Fibroblast of villous mesenchyme (primary cell): Measurements from ENCODE around the gene MMP19. TPM values are rescaled to one million over a fixed set of nuclear protein-coding genes. Genes with fewer than 3 reads are reported as not detected.

Source experiments
- DNase-seq: peaks from one replicate; pipeline ENCODE4 v3.0.0-alpha.2; 2010; ENCODE audit warnings: low read depth
- H3K4me3 ChIP-seq: 2 replicates; pipeline ENCODE4 v1.5.1; 2011; ENCODE audit warnings: low read depth, mild to moderate bottlenecking, low read length
- total RNA-seq: library from RNA; depleted of rRNA; stranded (reverse); fragments of >200 nt; gene quantifications from 2 replicates; pipeline ENCODE4 v1.2.3, GENCODE V29; 2012
- TF ChIP-seq, protein P1 (sequence below): IDR thresholded peaks from 2 replicates; pipeline ENCODE4 v1.5.1; 2012; ENCODE audit warnings: low read depth, mild to moderate bottlenecking, low read length; ENCODE audit not compliant: insufficient read depth

Gene MMP19
- total RNA-seq, 1 donor, result 9.1 TPM

DNA sequence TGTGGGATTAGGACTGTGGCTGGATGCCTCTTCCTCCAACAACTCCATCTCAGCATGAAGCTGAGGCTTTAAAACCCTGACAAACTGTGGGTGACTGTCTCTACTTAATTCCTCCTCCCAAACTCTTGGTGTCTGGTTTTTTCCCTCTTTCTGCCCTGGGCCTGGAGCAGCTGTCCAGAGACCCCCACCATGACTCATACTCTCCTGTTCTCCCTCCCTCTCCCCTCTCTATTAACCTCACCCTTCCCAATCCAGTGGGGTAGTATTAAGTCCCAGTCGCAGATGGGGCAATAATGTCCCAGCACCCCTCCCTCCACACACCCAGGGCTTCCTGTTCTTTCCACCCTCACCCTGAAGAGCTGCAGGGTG is 11.3 kb downstream of the MMP19 start:
- peak overlapping the region; percentile 94 for H3K4me3 ChIP-seq
- DNase-seq, result peak; percentile 30
- TF ChIP-seq, protein P1, sequence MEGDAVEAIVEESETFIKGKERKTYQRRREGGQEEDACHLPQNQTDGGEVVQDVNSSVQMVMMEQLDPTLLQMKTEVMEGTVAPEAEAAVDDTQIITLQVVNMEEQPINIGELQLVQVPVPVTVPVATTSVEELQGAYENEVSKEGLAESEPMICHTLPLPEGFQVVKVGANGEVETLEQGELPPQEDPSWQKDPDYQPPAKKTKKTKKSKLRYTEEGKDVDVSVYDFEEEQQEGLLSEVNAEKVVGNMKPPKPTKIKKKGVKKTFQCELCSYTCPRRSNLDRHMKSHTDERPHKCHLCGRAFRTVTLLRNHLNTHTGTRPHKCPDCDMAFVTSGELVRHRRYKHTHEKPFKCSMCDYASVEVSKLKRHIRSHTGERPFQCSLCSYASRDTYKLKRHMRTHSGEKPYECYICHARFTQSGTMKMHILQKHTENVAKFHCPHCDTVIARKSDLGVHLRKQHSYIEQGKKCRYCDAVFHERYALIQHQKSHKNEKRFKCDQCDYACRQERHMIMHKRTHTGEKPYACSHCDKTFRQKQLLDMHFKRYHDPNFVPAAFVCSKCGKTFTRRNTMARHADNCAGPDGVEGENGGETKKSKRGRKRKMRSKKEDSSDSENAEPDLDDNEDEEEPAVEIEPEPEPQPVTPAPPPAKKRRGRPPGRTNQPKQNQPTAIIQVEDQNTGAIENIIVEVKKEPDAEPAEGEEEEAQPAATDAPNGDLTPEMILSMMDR, result no peak

DNA sequence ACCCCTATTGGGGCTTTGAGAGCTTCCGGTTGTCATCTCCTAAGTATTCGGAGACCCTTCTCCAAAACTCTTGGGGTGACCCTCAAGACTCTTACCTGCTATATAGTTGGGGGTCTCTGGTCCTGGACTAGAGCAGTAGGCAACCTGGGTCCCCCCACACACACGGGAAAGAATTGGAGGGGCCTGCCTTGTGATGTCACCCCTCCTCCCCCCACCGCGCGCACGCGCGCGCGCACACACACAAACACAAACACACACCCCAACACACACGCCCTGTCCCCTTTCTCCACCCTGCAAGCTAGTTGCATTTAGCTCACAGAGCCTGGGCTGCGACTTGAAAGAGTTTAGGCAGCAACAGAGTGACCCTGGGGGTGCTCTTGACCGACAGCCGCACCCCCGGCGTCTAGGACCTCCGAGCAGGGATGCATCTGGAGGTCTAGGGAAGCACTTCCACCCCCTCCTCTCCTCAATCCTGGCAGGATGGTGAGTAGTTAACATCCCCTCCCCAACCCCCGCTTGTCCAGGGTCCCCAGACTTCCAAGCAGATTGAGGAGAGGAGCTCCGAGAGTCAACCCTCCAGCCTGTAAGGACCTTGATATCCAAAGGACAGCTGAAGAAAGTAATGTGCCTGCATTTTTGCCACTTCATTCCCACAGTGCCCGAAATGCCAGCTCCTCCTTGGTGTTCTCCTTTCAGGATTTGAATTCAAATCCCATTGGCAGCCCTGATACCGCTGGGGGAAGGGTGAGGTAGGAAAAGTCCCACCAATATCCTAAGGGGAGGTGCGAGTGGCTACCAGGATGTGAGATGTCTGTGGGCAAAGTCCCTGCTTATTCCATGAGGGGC is 11.9 kb downstream of the MMP19 start:
- peak overlapping the region; percentile 94 for H3K4me3 ChIP-seq
- TF ChIP-seq, protein P1, result no peak
- peak; percentile 69 for DNase-seq

GRCh38 chr12:55829967-55830600 is 12.7 kb downstream of the MMP19 start:
- DNase-seq, result no peak
- H3K4me3 ChIP-seq, result peak overlapping the region; percentile 94
- TF ChIP-seq, protein P1, result no peak

DNA sequence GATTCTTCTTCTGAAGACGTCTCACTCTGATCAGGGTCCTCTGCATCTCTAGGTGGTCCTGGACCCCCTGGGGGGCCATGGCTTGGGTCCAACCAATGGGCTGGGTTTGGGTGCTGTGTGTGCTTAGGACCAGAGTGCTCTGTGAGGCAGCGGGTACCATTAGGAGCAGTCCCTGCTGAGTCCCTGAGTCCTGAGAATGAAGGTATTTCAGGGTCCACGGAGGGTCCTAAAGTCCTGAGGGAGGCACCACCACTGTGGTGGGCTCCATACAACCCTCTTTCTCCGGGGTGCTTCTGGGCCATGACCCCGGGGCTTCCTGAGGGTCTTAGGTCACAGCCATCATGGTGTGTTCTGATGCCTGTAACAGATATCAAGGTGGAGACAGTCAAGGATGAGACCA is 14.4 kb downstream of the MMP19 start:
- DNase-seq, result no peak
- TF ChIP-seq, protein P1, result no peak
- H3K4me3 ChIP-seq, result peak overlapping the region; percentile 94

GRCh38 chr12:55827806-55828205 is 14.9 kb downstream of the MMP19 start:
- H3K4me3 ChIP-seq, result peak overlapping the region; percentile 40
- TF ChIP-seq, protein P1, result no peak
- no peak for DNase-seq

GRCh38 chr12:55824726-55825125 is 18.0 kb downstream of the MMP19 start:
- no peak overlapping the region for H3K4me3 ChIP-seq
- TF ChIP-seq, protein P1, result no peak
- no peak for DNase-seq

DNA sequence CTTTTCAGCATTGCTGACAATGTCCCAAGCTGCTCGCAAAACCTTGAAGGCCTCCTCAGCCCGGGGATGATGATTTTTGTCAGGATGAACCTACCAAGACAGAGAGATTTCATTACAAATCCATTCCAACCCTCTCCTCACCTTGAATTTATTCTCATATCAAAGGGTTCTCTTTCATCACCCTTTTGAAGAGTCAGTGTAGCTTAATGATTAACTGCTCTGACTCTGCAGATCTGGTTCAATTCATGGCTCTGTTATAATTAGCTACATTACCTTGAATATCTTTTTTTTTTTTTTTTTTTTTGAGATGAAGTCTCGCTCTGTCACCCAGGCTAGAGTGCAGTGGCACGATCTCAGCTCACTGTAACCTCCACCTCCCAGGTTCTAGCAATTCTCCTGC is 19.3 kb downstream of the MMP19 start:
- H3K4me3 ChIP-seq, result no peak overlapping the region
- TF ChIP-seq, protein P1, result no peak
- DNase-seq, result no peak
